ENCODE data around the gene ITPA.

GRCh38 chr20:3243718-3244358, 34.5 kb downstream of the ITPA start:
- no peak for TF ChIP-seq CREB1 (IDR thresholded peaks at IDR 0.05)
- TF ChIP-seq KDM5A (IDR thresholded peaks at IDR 0.05; ENCODE audit: low read length) = no peak
